Spleen (tissue), 11 donors: ENCODE measurements around the gene HOXB5. TPM values are rescaled to one million over a fixed set of nuclear protein-coding genes. Genes with fewer than 3 reads are reported as not detected.

Source experiments
- DNase-seq: peaks from one replicate; pipeline ENCODE4 v3.0.0-alpha.2; 2020
- H3K27ac ChIP-seq, 8 donors: fragments of 200-600 bp; sonication (generic) in 7 of 8; 1 replicate in 4 of 8; 2 replicates in 4 of 8; pipeline versions ENCODE4 v1.5.0 to v1.8.0; 2016 to 2021; ENCODE audit warnings: inconsistent platforms in 4 of 8, mild to moderate bottlenecking in 4 of 8, moderate library complexity in 1 of 8
- H3K27me3 ChIP-seq, 7 donors: fragments of 200-600 bp; sonication (generic) in 6 of 7; replicated peaks in 1 of 7; 1 replicate in 4 of 7; 2 replicates in 3 of 7; pipeline versions ENCODE4 v1.5.0 to v1.8.0; 2016 to 2021; ENCODE audit warnings: inconsistent platforms in 3 of 7, mild to moderate bottlenecking in 1 of 7
- H3K36me3 ChIP-seq, 6 donors: fragments of 200-600 bp; sonication (generic) in 5 of 6; 1 replicate in 4 of 6; 2 replicates in 2 of 6; pipeline versions ENCODE4 v1.5.0 to v1.8.0; 2016 to 2021; ENCODE audit warnings: inconsistent platforms in 2 of 6
- H3K4me1 ChIP-seq, 6 donors: fragments of 200-600 bp; sonication (generic) in 5 of 6; 1 replicate in 3 of 6; 2 replicates in 3 of 6; pipeline versions ENCODE4 v1.5.0 to v1.8.0; 2016 to 2021; ENCODE audit warnings: inconsistent platforms in 3 of 6
- H3K4me3 ChIP-seq, 8 donors: fragments of 200-600 bp; sonication (generic) in 7 of 8; 1 replicate in 4 of 8; 2 replicates in 4 of 8; pipeline versions ENCODE4 v1.5.0 to v1.8.0; 2016 to 2021; ENCODE audit warnings: inconsistent platforms in 4 of 8, mild to moderate bottlenecking in 4 of 8, moderate library complexity in 2 of 8
- H3K9me3 ChIP-seq, 8 donors: fragments of 200-600 bp; sonication (generic) in 7 of 8; 1 replicate in 4 of 8; 2 replicates in 4 of 8; pipeline versions ENCODE4 v1.5.0 to v1.8.0; 2016 to 2021; ENCODE audit warnings: inconsistent platforms in 4 of 8
- POLR2A ChIP-seq, 3 donors: fragments of 450-650 bp; IDR thresholded peaks; one replicate each; pipeline ENCODE4 v1.5.1; 2017; ENCODE audit warnings: antibody characterized with exemption in 3 of 3, mild to moderate bottlenecking in 1 of 3
- POLR2AphosphoS5 ChIP-seq, 3 donors: sonication (generic); formaldehyde crosslinking; IDR thresholded peaks; one replicate each; pipeline ENCODE4 v1.5.1; 2017; ENCODE audit warnings: antibody characterized with exemption in 3 of 3
- WGBS, 5 donors: extraction: QIAGEN DNeasy Blood & Tissue Kit in 3 of 5; methylation state at CpG; one replicate each; pipeline versions ENCODE4 v1.1.5 to v1.1.7; 2013 to 2018; 5-methylcytosine and 5-hydroxymethylcytosine counted together
- intact Hi-C: fragments of 100-400 bp; cut with DNase I; formaldehyde crosslinking; loops from one replicate; pipeline ENCODE4 v1.15.0; 2023; ENCODE audit warnings: low total_unique reads
- polyA plus RNA-seq, 3 donors: library from polyadenylated mRNA; stranded (reverse); fragments of 200-250 nt; gene quantifications; one replicate each; pipeline ENCODE4 v1.2.1, GENCODE V29; 2013
- total RNA-seq, 7 donors: library from RNA; depleted of rRNA in 3 of 7; stranded (reverse); fragments of >200 nt in 3 of 7; fragmentation: NEBNext Ultra II Directional in 4 of 7; extraction: Animal tissue kit (Norgen Biotek cat#: 25700) in 4 of 7; gene quantifications; one replicate each; pipeline versions ENCODE4 v1.1.0 to v1.2.1, GENCODE V29; 2016 to 2021
- TF ChIP-seq, protein P1 (sequence below), 11 experiments: fragments of 200-600 bp in 7 of 11; fragments of 450-650 bp in 4 of 11; sonication (generic) in 4 of 11; IDR thresholded peaks in 8 of 11; conservative IDR thresholded peaks in 3 of 11; 1 replicate in 7 of 11; 2 replicates in 4 of 11; pipeline versions ENCODE4 v1.4.0 to v1.8.0; 2016 to 2021; ENCODE audit warnings: antibody characterized with exemption in 11 of 11, inconsistent platforms in 4 of 11, mild to moderate bottlenecking in 1 of 11
- donor health status: healthy with polysubstance abuse.
- donor health status: DM: no; HTN: no; CAD: no; lungs with moderate emphysema.
- donor health status: DM: no; HTN: no; CAD: no.
- donor health status: Bipolar disorder and iron deficiency.
- donor health status: healthy.
- donor health status: DM: no; HTN: no; CAD: no.
- donor health status: DM: yes; HTN: yes; CAD: no.

Gene HOXB5
- total and polyA plus RNA-seq, 10 donors: 0.43 to 2.6 (median 1.1) TPM

DNA sequence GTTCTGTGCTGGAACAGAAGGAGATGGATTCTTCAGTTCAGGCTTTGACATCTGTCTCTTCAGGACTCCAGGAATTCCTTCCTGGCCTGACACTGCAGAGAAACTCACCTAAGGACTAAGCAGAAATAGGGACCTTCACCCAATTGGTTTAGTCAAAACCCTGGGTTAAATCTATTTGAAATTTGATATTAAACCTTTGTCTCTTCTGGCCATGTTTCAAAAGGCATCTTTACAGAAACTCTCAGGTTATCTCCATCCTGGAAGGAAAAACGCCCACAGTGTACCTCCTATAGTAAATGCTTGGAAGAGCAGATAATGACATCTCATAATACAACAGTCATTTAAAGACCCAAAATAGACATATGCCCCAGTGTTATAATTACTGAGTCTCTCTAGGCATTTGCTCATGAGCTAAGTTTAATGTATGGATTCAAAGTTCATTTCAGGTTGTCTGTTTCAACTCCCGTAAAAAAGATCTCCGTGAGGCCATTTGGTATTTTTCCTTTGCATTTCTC, 9.8 kb downstream of the HOXB5 start:
- TF ChIP-seq, protein P1, sequence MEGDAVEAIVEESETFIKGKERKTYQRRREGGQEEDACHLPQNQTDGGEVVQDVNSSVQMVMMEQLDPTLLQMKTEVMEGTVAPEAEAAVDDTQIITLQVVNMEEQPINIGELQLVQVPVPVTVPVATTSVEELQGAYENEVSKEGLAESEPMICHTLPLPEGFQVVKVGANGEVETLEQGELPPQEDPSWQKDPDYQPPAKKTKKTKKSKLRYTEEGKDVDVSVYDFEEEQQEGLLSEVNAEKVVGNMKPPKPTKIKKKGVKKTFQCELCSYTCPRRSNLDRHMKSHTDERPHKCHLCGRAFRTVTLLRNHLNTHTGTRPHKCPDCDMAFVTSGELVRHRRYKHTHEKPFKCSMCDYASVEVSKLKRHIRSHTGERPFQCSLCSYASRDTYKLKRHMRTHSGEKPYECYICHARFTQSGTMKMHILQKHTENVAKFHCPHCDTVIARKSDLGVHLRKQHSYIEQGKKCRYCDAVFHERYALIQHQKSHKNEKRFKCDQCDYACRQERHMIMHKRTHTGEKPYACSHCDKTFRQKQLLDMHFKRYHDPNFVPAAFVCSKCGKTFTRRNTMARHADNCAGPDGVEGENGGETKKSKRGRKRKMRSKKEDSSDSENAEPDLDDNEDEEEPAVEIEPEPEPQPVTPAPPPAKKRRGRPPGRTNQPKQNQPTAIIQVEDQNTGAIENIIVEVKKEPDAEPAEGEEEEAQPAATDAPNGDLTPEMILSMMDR (IDR thresholded peaks at IDR 0.05 in 8 of 11, conservative IDR thresholded peaks at IDR 0.05 in 3 of 11): no peak
- no peak for TF ChIP-seq POLR2AphosphoS5 (IDR thresholded peaks at IDR 0.05)
- no peak for TF ChIP-seq POLR2A (IDR thresholded peaks at IDR 0.05)
- 82 to 90% (median 87%) methylated on average over 3 of the region's 3 CpGs for WGBS, 5 donors
- H3K27me3 ChIP-seq: peaks cover 2 to 100% (median 80%) of the 10 kb centered on the region in 7 donors
- intact Hi-C loops: no loop called here
- H3K36me3 ChIP-seq: no peaks in the 10 kb centered on the region
- peaks cover 21 to 96% (median 65%) of the 10 kb centered on the region in 6 donors for H3K4me1 ChIP-seq
- peak overlapping the region in 4 of 8 donors; percentile 84 to 89 (median 86) for H3K27ac ChIP-seq
- H3K9me3 ChIP-seq: no peaks in the 10 kb centered on the region
- no peak for DNase-seq
- no peak overlapping the region for H3K4me3 ChIP-seq

DNA sequence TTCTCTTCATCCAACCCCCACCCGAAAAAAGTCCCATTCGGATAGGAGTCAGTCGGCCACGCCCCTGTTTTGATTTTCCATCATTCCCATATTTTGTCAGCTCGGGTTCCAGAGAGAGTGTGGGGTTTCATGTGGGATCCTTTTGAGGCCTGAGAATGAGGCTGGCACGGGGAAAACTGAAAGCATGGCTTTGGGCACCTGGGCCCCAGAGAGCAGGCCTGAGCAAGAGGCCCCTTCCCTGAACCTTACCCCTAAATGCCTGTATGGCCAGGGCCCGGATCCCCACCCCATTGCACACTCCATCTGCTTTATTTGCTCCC, 10.9 kb downstream of the HOXB5 start:
- WGBS, 5 donors: 29 to 40% (median 34%) methylated on average over 7 of the region's 7 CpGs
- Histone ChIP-seq H3K9me3 (no peaks in the 10 kb centered on the region), H3K27ac (peak overlapping the region in 6 of 8 donors; percentile 78 to 89 (median 86)), H3K36me3 (no peaks in the 10 kb centered on the region), H3K27me3 (peaks cover 2 to 100% (median 82%) of the 10 kb centered on the region in 7 donors), H3K4me3 (peak overlapping the region in 4 of 8 donors; percentile 42 to 66 (median 49)), H3K4me1 (peaks cover 21 to 97% (median 66%) of the 10 kb centered on the region in 6 donors)
- TF ChIP-seq, protein P1 (IDR thresholded peaks at IDR 0.05 in 8 of 11, conservative IDR thresholded peaks at IDR 0.05 in 3 of 11): no peak
- TF ChIP-seq POLR2AphosphoS5 (IDR thresholded peaks at IDR 0.05) (no peak), POLR2A (IDR thresholded peaks at IDR 0.05) (no peak)
- no peak for DNase-seq
- intact Hi-C loops: no loop called here

DNA sequence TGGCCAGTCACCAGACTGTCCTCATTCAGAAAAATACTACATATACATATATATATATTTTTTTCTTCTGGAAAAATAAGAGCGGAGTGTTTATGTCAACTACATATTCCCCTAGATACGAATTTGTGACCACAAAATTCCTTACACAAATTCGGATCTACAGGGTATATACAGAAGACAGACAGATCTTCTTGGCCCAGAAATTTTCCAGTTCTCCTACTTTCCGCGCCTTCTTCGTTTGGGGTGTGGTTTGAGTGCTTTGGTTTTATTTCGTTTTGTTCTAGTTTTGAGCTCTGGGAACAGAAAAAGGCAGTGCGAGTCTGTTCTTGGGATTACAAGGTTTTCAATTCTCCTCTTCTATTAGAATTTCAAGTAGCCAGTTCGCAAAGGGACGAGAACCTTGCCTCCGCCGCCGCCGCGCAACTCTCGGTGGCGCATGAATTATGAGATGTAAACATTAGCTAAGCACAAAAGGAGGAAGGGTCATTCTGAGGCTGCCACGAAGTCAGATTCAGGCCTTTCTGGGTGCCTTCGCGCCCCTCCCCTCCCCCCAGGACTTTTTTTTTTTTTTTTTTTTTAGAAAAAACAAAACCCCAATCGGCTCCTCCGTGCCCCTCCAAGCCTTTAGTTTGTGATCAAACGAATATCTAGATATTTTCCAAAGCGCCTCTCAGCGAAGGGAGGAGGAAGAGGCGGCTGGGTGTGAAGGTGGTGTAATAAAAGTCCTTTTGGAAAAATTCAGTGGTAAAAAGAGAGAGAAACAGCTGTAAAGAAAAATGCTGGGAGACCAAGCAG, 13.6 kb downstream of the HOXB5 start:
- H3K9me3 ChIP-seq: no peaks in the 10 kb centered on the region
- H3K4me3 ChIP-seq: peak overlapping the region in 2 of 8 donors; percentile 15 to 66
- DNase-seq: no peak
- intact Hi-C loops: no loop called here
- peak overlapping the region in 6 of 8 donors; percentile 61 to 89 (median 84) for H3K27ac ChIP-seq
- H3K4me1 ChIP-seq: peaks cover 12 to 96% (median 62%) of the 10 kb centered on the region in 6 donors
- H3K36me3 ChIP-seq: no peaks in the 10 kb centered on the region
- TF ChIP-seq POLR2A (IDR thresholded peaks at IDR 0.05): no peak
- peaks cover 2 to 97% (median 79%) of the 10 kb centered on the region in 7 donors for H3K27me3 ChIP-seq
- WGBS, 5 donors: 43 to 56% (median 49%) methylated on average over 26 of the region's 26 CpGs

DNA sequence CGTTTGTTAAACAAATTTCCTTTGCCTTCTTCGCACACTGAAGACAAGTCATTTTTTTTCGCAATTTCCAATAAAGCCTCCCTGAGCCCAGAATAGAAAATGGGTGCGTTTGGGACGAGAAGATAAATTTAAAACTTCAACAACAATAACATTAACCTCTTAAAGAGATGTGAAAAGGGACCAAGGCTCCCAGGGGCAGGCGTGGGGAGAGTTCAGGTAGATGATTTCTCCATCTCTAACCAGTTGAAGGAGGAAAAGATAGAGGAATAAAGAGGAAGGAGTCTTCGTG, 14.2 kb downstream of the HOXB5 start:
- Histone ChIP-seq H3K27ac (peak overlapping the region in 7 of 8 donors; percentile 36 to 89 (median 83)), H3K4me3 (peak overlapping the region in 5 of 8 donors; percentile 55 to 85 (median 64)), H3K9me3 (no peaks in the 10 kb centered on the region), H3K4me1 (peaks cover 11 to 90% (median 60%) of the 10 kb centered on the region in 6 donors), H3K27me3 (peaks cover 2 to 95% (median 77%) of the 10 kb centered on the region in 7 donors), H3K36me3 (no peaks in the 10 kb centered on the region)
- no peak for TF ChIP-seq POLR2A (IDR thresholded peaks at IDR 0.05)
- TF ChIP-seq, protein P1 (IDR thresholded peaks at IDR 0.05 in 8 of 11, conservative IDR thresholded peaks at IDR 0.05 in 3 of 11): no peak
- TF ChIP-seq POLR2AphosphoS5 (IDR thresholded peaks at IDR 0.05): no peak
- intact Hi-C loops: no loop called here
- 30 to 46% (median 40%) methylated on average over 7 of the region's 7 CpGs for WGBS, 5 donors
- no peak for DNase-seq
